ENCODE data around the gene UBR4.
A peak's percentile ranks its signal among the peaks of the same experiment; 100 is the strongest.
"Not testable (repeated sequence)": the region's sequence is repeated elsewhere in the genome, so short reads cannot be mapped to it uniquely, and the experiment has no call there.

Gene UBR4

GRCh38 chr1:19190468-19190867, 19.6 kb downstream of the UBR4 start:
- DNase-seq (ENCODE audit: low read depth), result no peak

- DNase-seq (ENCODE audit: low read depth), result no peak
Measured at GRCh38 chr1:19189270-19189669, 20.8 kb downstream of the UBR4 start.

- no peak for DNase-seq (ENCODE audit: low read depth)
Measured at GRCh38 chr1:19187852-19188251, 22.2 kb downstream of the UBR4 start.

GRCh38 chr1:19186001-19186400, 24.1 kb downstream of the UBR4 start:
- DNase-seq (ENCODE audit: low read depth), result no peak

GRCh38 chr1:19182223-19182622, 27.8 kb downstream of the UBR4 start:
- DNase-seq (ENCODE audit: low read depth), result no peak

GRCh38 chr1:19180265-19180657, 29.8 kb downstream of the UBR4 start:
- DNase-seq (ENCODE audit: low read depth), result not testable (repeated sequence)

- DNase-seq (ENCODE audit: low read depth), result peak; percentile 46
Measured at GRCh38 chr1:19179597-19180264, 30.3 kb downstream of the UBR4 start.

GRCh38 chr1:19178734-19179398, 31.2 kb downstream of the UBR4 start:
- DNase-seq (ENCODE audit: low read depth), result no peak

GRCh38 chr1:19177811-19178210, 32.3 kb downstream of the UBR4 start:
- no peak for DNase-seq (ENCODE audit: low read depth)

GRCh38 chr1:19169642-19170041, 40.4 kb downstream of the UBR4 start:
- peak; percentile 53 for DNase-seq (ENCODE audit: low read depth)

GRCh38 chr1:19167140-19167539, 42.9 kb downstream of the UBR4 start:
- no peak for DNase-seq (ENCODE audit: low read depth)

GRCh38 chr1:19166066-19166465, 44.0 kb downstream of the UBR4 start:
- DNase-seq (ENCODE audit: low read depth), result peak; percentile 16

- peak; percentile 36 for DNase-seq (ENCODE audit: low read depth)
Measured at GRCh38 chr1:19165501-19165900, 44.6 kb downstream of the UBR4 start.

GRCh38 chr1:19164274-19165015, 45.6 kb downstream of the UBR4 start:
- DNase-seq (ENCODE audit: low read depth), result no peak

GRCh38 chr1:19163261-19163660, 46.8 kb downstream of the UBR4 start:
- DNase-seq (ENCODE audit: low read depth), result peak; percentile 66

- no peak for DNase-seq (ENCODE audit: low read depth)
Measured at GRCh38 chr1:19160831-19161230, 49.2 kb downstream of the UBR4 start.

GRCh38 chr1:19157653-19158052, 52.4 kb downstream of the UBR4 start:
- DNase-seq (ENCODE audit: low read depth), result no peak

GRCh38 chr1:19156676-19157075, 53.4 kb downstream of the UBR4 start:
- peak; percentile 47 for DNase-seq (ENCODE audit: low read depth)

GRCh38 chr1:19154876-19155275, 55.2 kb downstream of the UBR4 start:
- no peak for DNase-seq (ENCODE audit: low read depth)

GRCh38 chr1:19153169-19153568, 56.9 kb downstream of the UBR4 start:
- DNase-seq (ENCODE audit: low read depth), result no peak

GRCh38 chr1:19151537-19151936, 58.5 kb downstream of the UBR4 start:
- no peak for DNase-seq (ENCODE audit: low read depth)

GRCh38 chr1:19149736-19150135, 60.3 kb downstream of the UBR4 start:
- DNase-seq (ENCODE audit: low read depth), result no peak

GRCh38 chr1:19140465-19140864, 69.6 kb downstream of the UBR4 start:
- DNase-seq (ENCODE audit: low read depth), result no peak
